H9 (cell line): Measurements from ENCODE around the gene TEX35. TPM values are rescaled to one million over a fixed set of nuclear protein-coding genes. Genes with fewer than 3 reads are reported as not detected.

Experiments used
- DNase-seq: peaks from one replicate; pipeline ENCODE4 v3.0.0-alpha.2; 2017
- H2AFZ ChIP-seq: one replicate; pipeline ENCODE4 v1.6.1; 2013; ENCODE audit warnings: mild to moderate bottlenecking, low read length, control low read depth, moderate library complexity
- H2AK5ac ChIP-seq: 2 replicates; pipeline ENCODE4 v1.6.1; 2013; ENCODE audit warnings: low read length, control low read depth, mixed read lengths; ENCODE audit not compliant: insufficient read length
- H2BK120ac ChIP-seq: one replicate; pipeline ENCODE4 v1.6.1; 2013; ENCODE audit warnings: low read depth, mild to moderate bottlenecking, low read length, control low read depth, inconsistent platforms; ENCODE audit not compliant: poor library complexity, severe bottlenecking
- H2BK12ac ChIP-seq: 2 replicates; pipeline ENCODE4 v1.6.1; 2013; ENCODE audit warnings: low read length, control low read depth, mixed read lengths, low read depth; ENCODE audit not compliant: insufficient read length
- H2BK15ac ChIP-seq: 2 replicates; pipeline ENCODE4 v1.6.1; 2013; ENCODE audit warnings: low read depth, low read length, control low read depth
- H2BK20ac ChIP-seq: one replicate; pipeline ENCODE4 v1.6.1; 2013; ENCODE audit warnings: low read depth, mild to moderate bottlenecking, low read length, control low read depth, inconsistent platforms; ENCODE audit not compliant: poor library complexity, severe bottlenecking
- H2BK5ac ChIP-seq: 2 replicates; pipeline ENCODE4 v1.6.1; 2013; ENCODE audit warnings: low read length, control low read depth, mixed read lengths; ENCODE audit not compliant: insufficient read length
- H3K14ac ChIP-seq: 2 replicates; pipeline ENCODE4 v1.6.1; 2013; ENCODE audit warnings: low read length, control low read depth; ENCODE audit not compliant: insufficient read depth
- H3K18ac ChIP-seq: 2 replicates; pipeline ENCODE4 v1.6.1; 2013; ENCODE audit warnings: low read depth, mild to moderate bottlenecking, mixed read lengths, low read length, control low read depth; ENCODE audit not compliant: insufficient read length
- H3K23ac ChIP-seq: 2 replicates; pipeline ENCODE4 v1.6.1; 2013; ENCODE audit warnings: low read length, control low read depth, mixed read lengths, low read depth; ENCODE audit not compliant: insufficient read length
- H3K23me2 ChIP-seq: 2 replicates; pipeline ENCODE4 v1.6.1; 2013; ENCODE audit warnings: low read depth, mild to moderate bottlenecking, mixed read lengths, low read length, control low read depth; ENCODE audit not compliant: insufficient read length, poor library complexity, severe bottlenecking
- H3K27ac ChIP-seq: 2 replicates; pipeline ENCODE4 v1.5.1; 2013; ENCODE audit warnings: low read length, control low read depth, mixed read lengths, low read depth; ENCODE audit not compliant: insufficient read length
- H3K27me3 ChIP-seq: 2 replicates; pipeline ENCODE4 v1.6.1; 2013; ENCODE audit warnings: low read length, control low read depth, inconsistent platforms; ENCODE audit not compliant: insufficient read depth
- H3K4ac ChIP-seq: 2 replicates; pipeline ENCODE4 v1.6.1; 2013; ENCODE audit warnings: low read depth, mild to moderate bottlenecking, control low read depth, inconsistent platforms, low read length, moderate library complexity
- H3K4me1 ChIP-seq: 2 replicates; pipeline ENCODE4 v1.6.1; 2013; ENCODE audit warnings: low read length, control low read depth, inconsistent platforms; ENCODE audit not compliant: insufficient read depth
- H3K4me2 ChIP-seq: 2 replicates; pipeline ENCODE4 v1.6.1; 2013; ENCODE audit warnings: low read length, control low read depth, mixed read lengths; ENCODE audit not compliant: insufficient read length, insufficient read depth
- H3K56ac ChIP-seq: 2 replicates; pipeline ENCODE4 v1.6.1; 2013; ENCODE audit warnings: low read depth, mild to moderate bottlenecking, mixed read lengths, low read length, control low read depth; ENCODE audit not compliant: insufficient read length
- H3K79me1 ChIP-seq: 2 replicates; pipeline ENCODE4 v1.6.1; 2013; ENCODE audit warnings: low read depth, mild to moderate bottlenecking, moderate library complexity, low read length, control low read depth, inconsistent platforms; ENCODE audit not compliant: insufficient read depth, poor library complexity, severe bottlenecking
- H3K79me2 ChIP-seq: 2 replicates; pipeline ENCODE4 v1.6.1; 2013; ENCODE audit warnings: low read length, control low read depth, inconsistent platforms; ENCODE audit not compliant: insufficient read depth
- H3K9ac ChIP-seq: 2 replicates; pipeline ENCODE4 v1.6.1; 2013; ENCODE audit warnings: low read length, control low read depth, mixed read lengths; ENCODE audit not compliant: insufficient read length; ENCODE audit errors: extremely low read depth
- H3K9me3 ChIP-seq: one replicate; pipeline ENCODE4 v1.6.1; 2013; ENCODE audit warnings: low read depth, low read length, inconsistent platforms; ENCODE audit not compliant: control insufficient read depth
- H3T11ph ChIP-seq: one replicate; pipeline ENCODE4 v1.6.1; 2013; ENCODE audit warnings: mild to moderate bottlenecking, low read length, control low read depth, inconsistent platforms
- H4K20me1 ChIP-seq: one replicate; pipeline ENCODE4 v1.6.1; 2013; ENCODE audit not compliant: control insufficient read depth, insufficient read length, insufficient read depth
- H4K5ac ChIP-seq: 2 replicates; pipeline ENCODE4 v1.6.1; 2013; ENCODE audit warnings: low read depth, mild to moderate bottlenecking, mixed read lengths, low read length, control low read depth; ENCODE audit not compliant: insufficient read length
- H4K8ac ChIP-seq: replicated peaks from 2 replicates; pipeline ENCODE4 v1.6.1; 2013; ENCODE audit warnings: low read length, control low read depth, mixed read lengths, low read depth; ENCODE audit not compliant: insufficient read length
- H4K91ac ChIP-seq: 2 replicates; pipeline ENCODE4 v1.6.1; 2013; ENCODE audit warnings: low read depth, mild to moderate bottlenecking, moderate library complexity, mixed read lengths, low read length, control low read depth; ENCODE audit not compliant: insufficient read length
- H3K27ac Mint-ChIP-seq, 3 experiments: 2 replicates in 2 of 3; 3 replicates in 1 of 3; pipeline ENCODE4 v1.8.0; 2020 to 2021; ENCODE audit warnings: mixed read lengths in 3 of 3, mild to moderate bottlenecking in 1 of 3, moderate library complexity in 1 of 3
- H3K27me3 Mint-ChIP-seq: 2 replicates; pipeline ENCODE4 v1.8.0; 2021; ENCODE audit warnings: low read depth, mild to moderate bottlenecking, moderate library complexity, mixed read lengths
- H3K36me3 Mint-ChIP-seq, 3 experiments: 2 replicates in 2 of 3; 3 replicates in 1 of 3; pipeline ENCODE4 v1.8.0; 2020 to 2021; ENCODE audit warnings: low read depth in 3 of 3, mixed read lengths in 3 of 3; ENCODE audit not compliant: insufficient read depth in 1 of 3
- H3K4me1 Mint-ChIP-seq, 2 experiments: 2 replicates each; pipeline ENCODE4 v1.8.0; 2020; ENCODE audit warnings: mixed read lengths in 2 of 2
- H3K4me3 Mint-ChIP-seq, 2 experiments: 2 replicates in 1 of 2; 3 replicates in 1 of 2; pipeline ENCODE4 v1.8.0; 2020 to 2021; ENCODE audit warnings: mild to moderate bottlenecking in 2 of 2, mixed read lengths in 2 of 2, moderate library complexity in 1 of 2
- H3K9me3 Mint-ChIP-seq, 2 experiments: 2 replicates in 1 of 2; 3 replicates in 1 of 2; pipeline ENCODE4 v1.8.0; 2020; ENCODE audit warnings: mild to moderate bottlenecking in 2 of 2, mixed read lengths in 2 of 2, moderate library complexity in 1 of 2
- CTCF ChIP-seq: fragments of 200-600 bp; sonication (generic); conservative IDR thresholded peaks from 3 replicates; pipeline ENCODE4 v1.8.0; 2021; ENCODE audit warnings: antibody characterized with exemption, mild to moderate bottlenecking
- total RNA-seq: library from RNA; stranded (reverse); gene quantifications from 2 replicates; pipeline ENCODE4 v1.2.1, GENCODE V29; 2021

Gene TEX35
- total RNA-seq, 1 experiment from 2014 or later: not detected

DNA sequence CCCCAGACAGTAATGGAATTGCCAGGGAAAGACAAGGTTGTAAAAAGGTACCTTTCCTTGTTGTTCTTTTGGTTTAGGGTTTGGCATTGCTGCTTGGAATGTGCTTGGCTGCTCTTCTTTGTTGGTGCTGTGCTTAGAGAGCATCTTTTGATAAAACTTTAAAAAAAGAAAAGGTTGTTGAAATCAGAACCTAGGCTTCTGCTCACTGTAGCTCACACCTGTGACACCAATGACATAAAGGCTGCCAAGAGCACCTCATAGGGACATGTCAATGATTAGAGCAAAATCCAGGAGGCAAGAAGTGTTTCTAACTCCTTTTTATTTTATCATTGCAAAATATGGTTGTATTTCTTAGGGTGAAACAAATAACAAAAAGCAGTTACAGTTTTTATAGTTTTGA, 45.1 kb upstream of the TEX35 start:
- Histone ChIP-seq H2BK120ac (no peak overlapping the region), H3K23me2 (no peaks in the 10 kb centered on the region), H4K8ac (no peak overlapping the region), H3K79me1 (no peaks in the 10 kb centered on the region), H3K14ac (no peak overlapping the region), H3K27me3 (no peaks in the 10 kb centered on the region), H2BK20ac (no peak overlapping the region), H3K18ac (no peak overlapping the region), H2BK15ac (no peak overlapping the region), H3K4me1 (no peaks in the 10 kb centered on the region), H3K79me2 (no peaks in the 10 kb centered on the region), H3K9me3 (no peaks in the 10 kb centered on the region), H2AFZ (no peak overlapping the region), H3K9ac (no peak overlapping the region), H2AK5ac (no peak overlapping the region), H3K56ac (no peak overlapping the region), H2BK5ac (no peak overlapping the region), H3K4ac (no peak overlapping the region), H4K91ac (no peak overlapping the region), H4K20me1 (no peaks in the 10 kb centered on the region), H3K4me2 (no peak overlapping the region), H3K23ac (no peak overlapping the region), H2BK12ac (no peak overlapping the region), H3K27ac (no peak overlapping the region), H4K5ac (no peak overlapping the region), H3T11ph (no peak overlapping the region)
- Mint-ChIP-seq H3K9me3 (no peaks in the 10 kb centered on the region), H3K36me3 (peaks cover 13 to 30% (median 21%) of the 10 kb centered on the region in 3 experiments; a peak in 6 of 7 replicates), H3K27ac (no peak overlapping the region), H3K27me3 (no peaks in the 10 kb centered on the region), H3K4me3 (no peak overlapping the region), H3K4me1 (peaks cover 4 to 6% of the 10 kb centered on the region in 2 experiments; a peak in 3 of 4 replicates)
- DNase-seq: no peak
- TF ChIP-seq CTCF: no peak
